D721Med (cell line): ENCODE results near the gene TAF7L.

Experiments used
- DNase-seq: peaks from one replicate; pipeline ENCODE4 v3.0.0; 2011; ENCODE audit warnings: low spot score; ENCODE audit not compliant: insufficient read length
- FAIRE-seq: peaks from 2 replicates; lab custom pipeline; 2011; peaks lifted over from hg19 to GRCh38; lab: Jason Lieb, UNC
- CTCF ChIP-seq: IDR thresholded peaks from 2 replicates; pipeline ENCODE4 v1.5.1; 2012; ENCODE audit warnings: mild to moderate bottlenecking, control low read depth; ENCODE audit not compliant: insufficient read depth; ENCODE audit errors: missing control alignments

TAF7L gene

DNA sequence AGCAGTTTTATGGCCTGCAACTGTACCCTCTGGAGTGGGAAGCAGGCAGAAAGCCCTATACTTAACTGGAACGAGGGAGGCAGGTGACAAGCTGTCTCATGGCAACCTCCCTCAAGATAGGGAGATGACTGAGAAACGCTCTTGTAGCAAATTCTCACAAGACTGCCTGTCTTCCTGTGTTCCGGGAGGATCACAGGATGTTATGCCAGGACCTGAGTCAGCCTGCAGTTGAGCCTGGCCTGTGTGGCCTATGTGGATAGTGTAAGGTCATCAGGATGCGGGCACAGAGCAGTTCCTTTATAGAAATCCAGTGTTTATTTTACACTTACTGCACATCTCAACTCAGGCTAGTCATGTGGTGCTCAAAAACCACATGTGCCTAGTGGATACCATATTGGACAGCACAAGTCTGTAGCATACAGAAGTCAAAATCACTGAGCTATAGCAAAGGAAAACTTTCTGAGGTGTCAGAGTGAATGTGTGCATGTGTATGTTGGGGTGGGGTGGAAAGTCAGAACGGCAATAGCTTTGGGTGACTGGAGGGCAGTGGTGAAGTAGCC lies 25.2 kb downstream of the TAF7L start:
- DNase-seq: no peak
- TF ChIP-seq CTCF: no peak
- no peak for FAIRE-seq

- no peak for FAIRE-seq
- TF ChIP-seq CTCF: no peak
- no peak for DNase-seq
Measured at GRCh38 chrX:101263766-101264165, 27.4 kb downstream of the TAF7L start.

DNA sequence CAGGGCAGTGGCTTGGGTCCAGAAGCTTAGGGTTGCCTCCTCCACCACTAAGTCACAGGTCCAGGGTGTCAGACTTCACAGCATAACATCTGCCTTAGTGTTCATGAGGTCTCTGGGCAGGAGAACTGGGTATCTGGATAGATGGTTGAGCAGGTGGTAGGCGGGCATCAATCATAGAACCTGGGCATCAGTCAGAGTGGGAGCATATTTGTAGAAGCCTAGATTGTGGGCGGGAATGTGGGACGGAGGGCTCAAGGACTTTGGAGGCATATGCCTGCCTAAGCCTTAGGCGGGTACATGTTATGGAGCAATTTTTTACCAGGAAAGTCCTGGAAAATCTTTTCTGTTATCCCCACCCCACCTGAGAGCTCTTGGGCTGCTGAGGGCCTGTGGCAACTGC lies 28.5 kb downstream of the TAF7L start:
- FAIRE-seq (no peak), DNase-seq (no peak)
- TF ChIP-seq CTCF: no peak

DNA sequence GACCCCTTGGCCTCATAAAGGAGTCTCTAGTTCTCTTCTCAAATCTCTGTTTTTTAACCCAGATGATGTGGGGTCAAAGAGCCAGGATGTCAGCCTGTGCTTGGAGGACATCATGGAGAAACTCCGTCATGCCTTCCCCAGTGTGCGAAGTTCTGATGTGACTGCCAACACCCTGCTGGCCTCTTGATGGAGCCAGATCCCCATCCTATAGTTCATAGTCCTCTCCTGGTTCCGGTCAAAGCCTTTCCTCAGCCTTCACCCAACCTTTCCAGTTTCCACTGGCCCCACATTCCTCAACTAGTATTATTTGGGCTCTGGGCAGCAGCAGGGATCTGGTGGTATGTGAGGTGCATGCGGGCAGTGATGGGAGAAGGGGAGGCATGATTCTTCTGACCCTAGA lies 30.7 kb downstream of the TAF7L start:
- FAIRE-seq (no peak), DNase-seq (no peak)
- TF ChIP-seq CTCF: peak; percentile 6

DNA sequence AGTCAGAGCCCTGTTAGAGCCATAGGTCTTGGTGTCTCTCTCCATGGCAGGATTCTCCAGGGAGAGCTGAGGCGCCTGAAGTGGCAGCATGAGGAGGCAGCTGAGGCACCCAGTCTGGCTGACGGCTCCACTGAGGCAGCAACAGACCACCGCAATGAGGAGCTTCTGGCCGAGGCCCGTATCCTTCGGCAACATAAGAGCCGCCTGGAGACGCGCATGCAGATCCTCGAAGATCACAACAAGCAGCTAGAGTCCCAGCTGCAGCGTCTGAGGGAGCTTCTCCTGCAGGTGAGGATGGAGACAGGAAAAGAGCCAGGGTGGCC lies 32.9 kb downstream of the TAF7L start:
- FAIRE-seq (no peak), DNase-seq (no peak)
- no peak for TF ChIP-seq CTCF

- DNase-seq (no peak), FAIRE-seq (no peak)
- TF ChIP-seq CTCF: no peak
Measured at GRCh38 chrX:101257448-101258258, 33.5 kb downstream of the TAF7L start.

DNA sequence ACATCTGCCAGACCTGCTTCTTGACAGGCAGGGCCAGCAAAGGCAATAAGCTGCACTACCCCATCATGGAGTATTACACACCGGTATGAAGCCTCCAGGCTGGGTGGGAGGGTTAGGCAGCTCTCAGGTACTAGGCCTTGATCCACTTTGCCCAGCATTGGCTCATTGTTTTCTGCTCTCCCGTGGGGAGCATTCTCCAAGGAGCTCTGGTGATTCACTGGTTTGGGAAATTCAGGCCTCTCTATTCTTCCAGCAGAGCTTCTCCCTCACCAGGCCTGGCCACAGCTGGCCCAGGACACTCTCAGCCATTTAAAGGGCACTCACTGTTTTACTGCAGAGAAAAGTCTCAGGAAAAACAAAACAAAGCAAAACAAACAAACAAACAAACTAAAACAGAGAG lies 38.5 kb downstream of the TAF7L start:
- FAIRE-seq: no peak

More for the DNA sequence above, 38.5 kb downstream of the TAF7L start:
- DNase-seq: no peak
- TF ChIP-seq CTCF: no peak
